OCI-LY7 (cell line): ENCODE data around the gene HECW1. TPM values are rescaled to one million over a fixed set of nuclear protein-coding genes. Genes with fewer than 3 reads are reported as not detected.

Source experiments
- BruUV-seq: library from RNA; stranded (reverse); fragments of 400-500 nt; replicated peaks from 2 replicates; lab custom pipeline; 2021; lab: Mats Ljungman, UMichigan
- CTCF ChIA-PET: fragments of 300-600 bp; sonication (Branson Sonifier 250); formaldehyde crosslinking; loops from one replicate; lab custom pipeline; 2022; ENCODE audit warnings: antibody characterized with exemption; ENCODE audit not compliant: unreplicated experiment; lab: Charles Lee
- POLR2A ChIA-PET: fragments of 300-600 bp; sonication (Branson Sonifier 250); formaldehyde crosslinking; loops from one replicate; lab custom pipeline; 2022; ENCODE audit warnings: antibody characterized with exemption; lab: Charles Lee
- DNase-seq: peaks from one replicate; pipeline ENCODE4 v3.0.0-alpha.2; 2015; ENCODE audit warnings: low spot score
- H2AFZ ChIP-seq: fragments of 200-600 bp; sonication (generic), shearing (Covaris generic); 2 replicates; pipeline ENCODE4 v1.6.1; 2014; ENCODE audit warnings: mild to moderate bottlenecking, antibody characterized with exemption, low read length, moderate library complexity
- H3K27ac ChIP-seq: fragments of 200-600 bp; sonication (generic); 2 replicates; pipeline ENCODE4 v1.5.1; 2014; ENCODE audit warnings: mixed run types, low read depth, mild to moderate bottlenecking, moderate library complexity, low read length, inconsistent platforms; ENCODE audit not compliant: poor library complexity, severe bottlenecking
- H3K36me3 ChIP-seq: fragments of 200-600 bp; sonication (generic); 2 replicates; pipeline ENCODE4 v1.6.1; 2014; ENCODE audit warnings: mild to moderate bottlenecking, antibody characterized with exemption, low read length, moderate library complexity, mixed read lengths; ENCODE audit not compliant: insufficient read depth
- H3K4me1 ChIP-seq: fragments of 200-600 bp; sonication (generic); 2 replicates; pipeline ENCODE4 v1.5.1; 2014; ENCODE audit warnings: mild to moderate bottlenecking, low read length; ENCODE audit not compliant: insufficient read depth, poor library complexity, severe bottlenecking
- H3K4me2 ChIP-seq: fragments of 200-600 bp; sonication (generic); 2 replicates; pipeline ENCODE4 v1.6.1; 2014; ENCODE audit warnings: mild to moderate bottlenecking, low read length
- H3K4me3 ChIP-seq: fragments of 200-600 bp; sonication (generic); 2 replicates; pipeline ENCODE4 v1.5.1; 2014; ENCODE audit warnings: mild to moderate bottlenecking, low read depth, low read length; ENCODE audit not compliant: poor library complexity, severe bottlenecking
- H3K79me2 ChIP-seq: fragments of 200-600 bp; sonication (generic); 2 replicates; pipeline ENCODE4 v1.6.1; 2016; ENCODE audit warnings: low read depth, mild to moderate bottlenecking, low read length, moderate library complexity, mixed read lengths; ENCODE audit not compliant: insufficient read depth
- H3K9me2 ChIP-seq: fragments of 200-600 bp; sonication (generic); 2 replicates; pipeline ENCODE4 v1.6.1; 2016; ENCODE audit warnings: mild to moderate bottlenecking, low read length, mixed read lengths; ENCODE audit not compliant: insufficient read depth
- H3K9me3 ChIP-seq: fragments of 200-600 bp; sonication (generic); 2 replicates; pipeline ENCODE4 v1.6.1; 2014; ENCODE audit warnings: mild to moderate bottlenecking, mixed run types, low read length, mixed read lengths
- H4K20me1 ChIP-seq: fragments of 200-600 bp; sonication (generic); 2 replicates; pipeline ENCODE4 v1.6.1; 2014; ENCODE audit warnings: mild to moderate bottlenecking, antibody characterized with exemption, low read length, moderate library complexity, mixed read lengths; ENCODE audit not compliant: insufficient read depth
- CTCF ChIP-seq: fragments of 200-600 bp; sonication (generic); conservative IDR thresholded peaks from 2 replicates; pipeline ENCODE4 v1.5.1; 2014; ENCODE audit warnings: mild to moderate bottlenecking, antibody characterized with exemption, low read length, moderate library complexity, mixed read lengths
- EZH2phosphoT487 ChIP-seq: fragments of 200-600 bp; sonication (generic); IDR thresholded peaks from 2 replicates; pipeline ENCODE4 v1.6.1; 2018; ENCODE audit warnings: low read depth, borderline replicate concordance, mild to moderate bottlenecking, mixed run types, antibody characterized with exemption, low read length, moderate library complexity, mixed read lengths
- intact Hi-C: fragments of 100-400 bp; cut with micrococcal nuclease; formaldehyde crosslinking; loops from one replicate; pipeline ENCODE4 v1.10.0; 2022; ENCODE audit not compliant: unreplicated experiment
- total RNA-seq, 2 experiments: library from RNA; depleted of rRNA in 1 of 2; stranded (reverse); fragments of >200 nt in 1 of 2; shearing (Covaris generic) in 1 of 2; gene quantifications; 2 replicates each; pipeline ENCODE4 v1.2.3, GENCODE V29; 2014 to 2022

The HECW1 gene
- total RNA-seq, 2 experiments from 2014 or later: 2.0 TPM

GRCh38 chr7:43234968-43235367, 122.5 kb downstream of the HECW1 start:
- no peak overlapping the region for H2AFZ ChIP-seq
- no peaks in the 10 kb centered on the region for H3K9me2 ChIP-seq
- POLR2A ChIA-PET: interaction anchor here (0.9 to 1.1 kb wide), 2 partner anchors 10 to 137 kb away, joined by 3 read pairs; no protein-coding TSS in a partner anchor
- H3K4me3 ChIP-seq: no peak overlapping the region
- no peak for DNase-seq
- intact Hi-C loops: no loop called here
- no peaks in the 10 kb centered on the region for H3K36me3 ChIP-seq
- no peaks in the 10 kb centered on the region for H3K4me1 ChIP-seq
- no peaks in the 10 kb centered on the region for H3K9me3 ChIP-seq
- H3K27ac ChIP-seq: no peak overlapping the region
- no peak overlapping the region for H3K4me2 ChIP-seq
- BruUV-seq: no TSS peak
- CTCF ChIA-PET: no interaction called here
- H3K79me2 ChIP-seq: no peaks in the 10 kb centered on the region
- H4K20me1 ChIP-seq: no peaks in the 10 kb centered on the region
- no peak for TF ChIP-seq EZH2phosphoT487
- TF ChIP-seq CTCF: no peak

DNA sequence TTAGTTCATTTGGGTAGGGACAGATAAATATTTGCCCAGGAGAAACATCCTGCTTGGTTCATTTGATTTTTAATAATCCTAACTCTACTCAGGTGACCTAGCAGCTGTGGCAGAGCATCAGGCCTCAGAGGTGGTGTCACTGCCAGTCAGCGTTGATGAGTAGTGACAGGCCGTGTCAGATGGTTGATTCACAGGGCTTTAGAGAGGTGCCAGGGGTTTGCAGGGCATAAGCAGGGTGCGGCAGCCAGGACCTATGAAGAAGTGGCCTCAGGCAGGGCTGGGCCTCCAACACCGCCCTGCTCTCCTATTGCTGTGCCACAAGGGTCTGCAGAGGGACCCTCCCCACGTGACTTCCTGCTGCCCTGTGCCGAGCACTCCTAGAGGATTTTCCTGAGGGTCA, 128.1 kb downstream of the HECW1 start:
- no peak for DNase-seq
- Histone ChIP-seq H3K9me3 (no peaks in the 10 kb centered on the region), H4K20me1 (no peaks in the 10 kb centered on the region), H3K36me3 (no peaks in the 10 kb centered on the region), H2AFZ (no peak overlapping the region), H3K4me2 (no peak overlapping the region), H3K9me2 (no peaks in the 10 kb centered on the region), H3K79me2 (no peaks in the 10 kb centered on the region), H3K4me3 (no peak overlapping the region), H3K27ac (no peak overlapping the region), H3K4me1 (no peaks in the 10 kb centered on the region)
- POLR2A ChIA-PET: no interaction called here
- no TSS peak for BruUV-seq
- TF ChIP-seq EZH2phosphoT487: no peak
- TF ChIP-seq CTCF: no peak
- CTCF ChIA-PET: no interaction called here
- intact Hi-C loops: no loop called here

GRCh38 chr7:43242628-43243255, 130.3 kb downstream of the HECW1 start:
- TF ChIP-seq EZH2phosphoT487 (no peak), CTCF (no peak)
- DNase-seq: no peak
- Histone ChIP-seq H3K4me1 (no peaks in the 10 kb centered on the region), H3K9me2 (no peaks in the 10 kb centered on the region), H3K4me3 (no peak overlapping the region), H3K4me2 (no peak overlapping the region), H2AFZ (no peak overlapping the region), H3K79me2 (no peaks in the 10 kb centered on the region), H3K36me3 (no peaks in the 10 kb centered on the region), H4K20me1 (no peaks in the 10 kb centered on the region), H3K27ac (no peak overlapping the region), H3K9me3 (no peaks in the 10 kb centered on the region)
- ChIA-PET CTCF (no interaction called here), POLR2A (interaction anchor here (0.6 kb wide), 1 partner anchor 312 kb away, joined by 4 read pairs; no protein-coding TSS in a partner anchor)
- intact Hi-C loops: no loop called here
- no TSS peak for BruUV-seq
